GM12892 (cell line): ENCODE results near the gene GIMAP5.

Experiments used
- DNase-seq: peaks from one replicate; pipeline ENCODE4 v3.0.0; 2011; ENCODE audit not compliant: insufficient read length
- FAIRE-seq: peaks from 2 replicates; lab custom pipeline; 2011; peaks lifted over from hg19 to GRCh38; lab: Jason Lieb, UNC
- POLR2A ChIP-seq: IDR thresholded peaks from 2 replicates; pipeline ENCODE4 v1.6.1; 2011; ENCODE audit warnings: low read depth, low read length, control low read depth
- POLR2AphosphoS5 ChIP-seq: IDR thresholded peaks from 2 replicates; pipeline ENCODE4 v1.6.1; 2011; ENCODE audit warnings: low read depth, low read length, control low read depth
- TAF1 ChIP-seq: IDR thresholded peaks from 2 replicates; pipeline ENCODE4 v1.6.1; 2011; ENCODE audit warnings: low read depth, mild to moderate bottlenecking, control low read depth, low read length, borderline replicate concordance

GIMAP5 gene

GRCh38 chr7:150722431-150722931 is 14.7 kb upstream of the GIMAP5 start:
- FAIRE-seq (peak; percentile 9), DNase-seq (no peak)
- TF ChIP-seq POLR2AphosphoS5, result no peak
- no peak for TF ChIP-seq TAF1
- no peak for TF ChIP-seq POLR2A

GRCh38 chr7:150723467-150723866 is 13.8 kb upstream of the GIMAP5 start:
- DNase-seq (no peak), FAIRE-seq (no peak)
- TF ChIP-seq POLR2A (no peak), TAF1 (no peak), POLR2AphosphoS5 (no peak)

GRCh38 chr7:150727381-150727780 is 9.8 kb upstream of the GIMAP5 start:
- TF ChIP-seq POLR2AphosphoS5, result no peak
- no peak for TF ChIP-seq POLR2A
- no peak for TF ChIP-seq TAF1
- no peak for FAIRE-seq
- DNase-seq, result no peak

- DNase-seq (no peak), FAIRE-seq (no peak)
- TF ChIP-seq POLR2AphosphoS5, result no peak
- no peak for TF ChIP-seq POLR2A
- no peak for TF ChIP-seq TAF1
These were observed 9.2 kb upstream of the GIMAP5 start for GRCh38 chr7:150728011-150728410.

- no peak for DNase-seq
- TF ChIP-seq POLR2AphosphoS5 (no peak), TAF1 (no peak), POLR2A (no peak)
- FAIRE-seq, result no peak
These were observed 8.6 kb upstream of the GIMAP5 start for GRCh38 chr7:150728609-150729008.

GRCh38 chr7:150731916-150732315 is 5.3 kb upstream of the GIMAP5 start:
- no peak for TF ChIP-seq TAF1
- TF ChIP-seq POLR2A, result no peak
- no peak for TF ChIP-seq POLR2AphosphoS5
- DNase-seq (no peak), FAIRE-seq (no peak)

GRCh38 chr7:150732786-150733481 is 4.3 kb upstream of the GIMAP5 start:
- DNase-seq (no peak), FAIRE-seq (no peak)
- no peak for TF ChIP-seq POLR2AphosphoS5
- no peak for TF ChIP-seq TAF1
- no peak for TF ChIP-seq POLR2A

GRCh38 chr7:150733482-150734095 is 3.6 kb upstream of the GIMAP5 start:
- FAIRE-seq (no peak), DNase-seq (no peak)
- TF ChIP-seq POLR2AphosphoS5, result no peak
- no peak for TF ChIP-seq TAF1
- no peak for TF ChIP-seq POLR2A

GRCh38 chr7:150734254-150734653 is 3.0 kb upstream of the GIMAP5 start:
- TF ChIP-seq POLR2A, result 0 out of 2 replicates have a peak, but pooled peaks have one; percentile 26
- TF ChIP-seq POLR2AphosphoS5, result no peak
- FAIRE-seq (no peak), DNase-seq (no peak)

- TF ChIP-seq POLR2A, result no peak
- TF ChIP-seq TAF1, result no peak
- TF ChIP-seq POLR2AphosphoS5, result no peak
- DNase-seq, result no peak
- FAIRE-seq, result peak; percentile 57
These were observed 1.4 kb upstream of the GIMAP5 start for GRCh38 chr7:150735596-150736358.

GRCh38 chr7:150736864-150737263 is 354 bp upstream of the GIMAP5 start:
- no peak for TF ChIP-seq TAF1
- no peak for TF ChIP-seq POLR2A
- TF ChIP-seq POLR2AphosphoS5, result no peak; the same call in 1 of the 2 replicates
- FAIRE-seq, result peak; percentile 51
- DNase-seq, result no peak
